B cell (primary cell): ENCODE results near the gene MIOX. TPM values are rescaled to one million over a fixed set of nuclear protein-coding genes. Genes with fewer than 3 reads are reported as not detected.

Experiments used
- ATAC-seq: fragments of 200-7000 bp; cut with Tn5 transposase; one replicate; pipeline ENCODE4 v1.10.0; 2021; ENCODE audit warnings: low read depth, mild to moderate bottlenecking, moderate number of reproducible peaks, moderate library complexity
- CTCF ChIA-PET: fragments of 350-600 bp; sonication (Branson Sonifier 250); formaldehyde crosslinking; loops from one replicate; lab custom pipeline; 2021; ENCODE audit warnings: antibody characterized with exemption, inconsistent platforms; lab: Charles Lee
- POLR2A ChIA-PET: fragments of 350-600 bp; sonication (Branson Sonifier 250); formaldehyde crosslinking; loops from one replicate; lab custom pipeline; 2021; ENCODE audit warnings: antibody characterized with exemption; lab: Charles Lee
- DNase-seq: peaks from one replicate; pipeline ENCODE4 v3.0.0; 2013
- H2AFZ ChIP-seq: 2 replicates; pipeline ENCODE4 v1.6.1; 2012; ENCODE audit warnings: mild to moderate bottlenecking, low read depth, low read length; ENCODE audit not compliant: insufficient read depth, poor library complexity, severe bottlenecking
- H3K27ac ChIP-seq, 2 donors: 1 replicate in 1 of 2; 2 replicates in 1 of 2; pipeline ENCODE4 v1.5.1; 2012 to 2013; ENCODE audit warnings: low read length in 2 of 2, mild to moderate bottlenecking in 2 of 2, moderate library complexity in 1 of 2
- H3K27me3 ChIP-seq, 4 experiments: fragments of 200-600 bp in 1 of 4; sonication (generic) in 1 of 4; replicated peaks in 1 of 4; 1 replicate in 2 of 4; 2 replicates in 2 of 4; pipeline versions ENCODE4 v1.6.1 to v1.7.0; 2013 to 2016; ENCODE audit warnings: low read length in 3 of 4, mild to moderate bottlenecking in 2 of 4, mixed read lengths in 1 of 4, moderate library complexity in 1 of 4; ENCODE audit not compliant: insufficient read depth in 4 of 4, control insufficient read depth in 3 of 4; ENCODE audit errors: control extremely low read depth in 1 of 4
- H3K36me3 ChIP-seq, 2 experiments: replicated peaks in 1 of 2; 1 replicate in 1 of 2; 2 replicates in 1 of 2; pipeline versions ENCODE4 v1.6.1 to v1.7.1; 2013; ENCODE audit warnings: low read length in 1 of 2; ENCODE audit not compliant: insufficient read depth in 2 of 2, control insufficient read depth in 1 of 2; ENCODE audit errors: control extremely low read depth in 1 of 2, extremely low read depth in 1 of 2
- H3K4me1 ChIP-seq, 2 donors: fragments of 200-600 bp in 1 of 2; sonication (generic) in 1 of 2; 1 replicate in 1 of 2; 2 replicates in 1 of 2; pipeline versions ENCODE4 v1.5.1 to v1.6.1; 2013 to 2017; ENCODE audit warnings: low read length in 2 of 2; ENCODE audit not compliant: control insufficient read depth in 2 of 2, insufficient read depth in 2 of 2
- H3K4me2 ChIP-seq: replicated peaks from 2 replicates; pipeline ENCODE3; 2012; ENCODE audit warnings: mild to moderate bottlenecking, low read depth, low read length; ENCODE audit not compliant: poor library complexity, severe bottlenecking
- H3K4me3 ChIP-seq, 5 experiments: fragments of 200-600 bp in 1 of 5; sonication (generic) in 1 of 5; 1 replicate in 3 of 5; 2 replicates in 2 of 5; pipeline versions ENCODE4 v1.5.1 to v1.7.0; 2011 to 2016; ENCODE audit warnings: low read length in 4 of 5, mild to moderate bottlenecking in 4 of 5, low read depth in 2 of 5, control low read depth in 1 of 5, moderate library complexity in 1 of 5; ENCODE audit not compliant: insufficient read depth in 1 of 5; ENCODE audit errors: control extremely low read depth in 1 of 5, extremely low read depth in 1 of 5
- H3K79me2 ChIP-seq: fragments of 200-600 bp; sonication (generic); one replicate; pipeline ENCODE4 v1.6.0; 2016; ENCODE audit warnings: low read length; ENCODE audit not compliant: control insufficient read depth, insufficient read depth
- H3K9ac ChIP-seq: fragments of 200-600 bp; sonication (generic); 2 replicates; pipeline ENCODE4 v1.6.1; 2017; ENCODE audit warnings: mild to moderate bottlenecking, low read length, moderate library complexity
- H3K9me3 ChIP-seq, 3 donors: one replicate each; pipeline versions ENCODE4 v1.6.1 to v1.7.1; 2013; ENCODE audit warnings: low read length in 2 of 3; ENCODE audit not compliant: control insufficient read depth in 2 of 3, insufficient read depth in 1 of 3; ENCODE audit errors: control extremely low read depth in 1 of 3
- H4K20me1 ChIP-seq: 2 replicates; pipeline ENCODE4 v1.6.0; 2012; ENCODE audit warnings: mild to moderate bottlenecking, low read length; ENCODE audit not compliant: insufficient read depth, control insufficient read depth, poor library complexity, severe bottlenecking
- H3K27ac Mint-ChIP-seq: one replicate; pipeline ENCODE4 v1.8.0; 2021; ENCODE audit warnings: mixed read lengths
- H3K27me3 Mint-ChIP-seq: one replicate; pipeline ENCODE4 v1.8.0; 2021; ENCODE audit warnings: mixed read lengths
- H3K4me1 Mint-ChIP-seq: one replicate; pipeline ENCODE4 v1.8.0; 2021; ENCODE audit warnings: mixed read lengths
- H3K4me3 Mint-ChIP-seq: one replicate; pipeline ENCODE4 v1.8.0; 2021; ENCODE audit warnings: mixed read lengths
- H3K9me3 Mint-ChIP-seq: one replicate; pipeline ENCODE4 v1.8.0; 2022; ENCODE audit warnings: mixed read lengths; ENCODE audit not compliant: insufficient read depth
- CTCF ChIP-seq: fragments of 200-600 bp; IDR thresholded peaks from one replicate; pipeline ENCODE4 v1.8.0; 2022; ENCODE audit warnings: antibody characterized with exemption, mild to moderate bottlenecking
- EZH2 ChIP-seq: IDR thresholded peaks from 2 replicates; pipeline ENCODE4 v1.6.1; 2012; ENCODE audit warnings: borderline replicate concordance, low read depth, mild to moderate bottlenecking, moderate library complexity, low read length; ENCODE audit not compliant: insufficient read depth, poor library complexity, severe bottlenecking
- WGBS: methylation state at CpG from one replicate; pipeline ENCODE4 v1.1.5; 2013; ENCODE audit warnings: missing lambda C conversion rate; ENCODE audit not compliant: insufficient coverage; 5-methylcytosine and 5-hydroxymethylcytosine counted together
- intact Hi-C: fragments of 100-400 bp; cut with micrococcal nuclease; formaldehyde crosslinking; loops from one replicate; pipeline ENCODE4 v1.10.0; 2022
- polyA minus RNA-seq: library from RNA; depleted of rRNA, polyadenylated mRNA; stranded (reverse); fragments of >200 nt; gene quantifications from 2 replicates; pipeline ENCODE4 v1.2.3, GENCODE V29; 2012
- polyA plus RNA-seq: library from polyadenylated mRNA; depleted of rRNA; stranded (reverse); fragments of >200 nt; gene quantifications from 2 replicates; pipeline ENCODE4 v1.2.3, GENCODE V29; 2012
- total RNA-seq, 2 donors: library from RNA; stranded (reverse); fragments of 120-200 nt in 1 of 2; gene quantifications; 1 replicate in 1 of 2; 2 replicates in 1 of 2; pipeline versions ENCODE4 v1.2.3 to v1.2.4, GENCODE V29; 2013 to 2022

MIOX gene
- total RNA-seq: not detected in 2 replicates
- 0.16 TPM for total RNA-seq (2013)
- 0.12 and 0.88 TPM in 2 replicates for polyA plus RNA-seq
- polyA minus RNA-seq: 0.43 TPM in 1 of 2 replicates, not detected in the other

- Histone ChIP-seq H3K79me2 (peaks cover 4% of the 10 kb centered on the region), H3K27ac (no peak within 1 kb of the TSS), H3K4me1 (peaks cover 18 to 34% of the 10 kb centered on the region in 2 donors), H3K4me3 (no peak within 1 kb of the TSS), H4K20me1 (peaks cover 5% of the 10 kb centered on the region), H3K9me3 (no peaks in the 10 kb centered on the region), H3K36me3 (no peaks in the 10 kb centered on the region), H3K27me3 (peaks cover 0 to 22% (median 6%) of the 10 kb centered on the region in 4 experiments), H2AFZ (no peak within 1 kb of the TSS), H3K4me2 (peak within 1 kb of the TSS; percentile 17), H3K9ac (no peak within 1 kb of the TSS)
- H3K4me3 Mint-ChIP-seq: no peak within 1 kb of the TSS
- H3K27ac Mint-ChIP-seq: peak within 1 kb of the TSS; percentile 15
- TF ChIP-seq EZH2 (no peak), CTCF (no peak)
- H3K4me1 Mint-ChIP-seq: peaks cover 24% of the 10 kb centered on the region
- ATAC-seq (no peak), DNase-seq (no peak)
- ChIA-PET CTCF (interaction anchor here (1.1 to 2.0 kb wide), 3 partner anchors 17 to 158 kb away, joined by 3 to 4 read pairs (median 3); partner anchors contain the start of gene SCO2), POLR2A (no interaction called here)
- H3K9me3 Mint-ChIP-seq: no peaks in the 10 kb centered on the region
- no peaks in the 10 kb centered on the region for H3K27me3 Mint-ChIP-seq
- intact Hi-C loops: no loop called here
- 81% methylated on average over 23 of the region's 23 CpGs for WGBS
Measured at GRCh38 chr22:50486561-50487289, at the start of gene MIOX. Gene MIOX (plus strand): TSS chr22:50486859. CDS start chr22:50486898, 39 bp downstream.
